MM.1S (cell line): Measurements from ENCODE around the gene PSENEN.

Experiments used
- DNase-seq: peaks from one replicate; pipeline ENCODE4 v3.0.0-alpha.2; 2015
- H2AFZ ChIP-seq: fragments of 300-600 bp; sonication (generic); 2 replicates; pipeline ENCODE4 v1.6.0; 2016; ENCODE audit warnings: antibody characterized with exemption, low read length
- H3F3A ChIP-seq: fragments of 300-600 bp; sonication (generic); 2 replicates; pipeline ENCODE4 v1.6.1; 2016; ENCODE audit warnings: mild to moderate bottlenecking, antibody characterized with exemption, low read length, moderate library complexity, mixed read lengths; ENCODE audit not compliant: insufficient read depth
- H3K27ac ChIP-seq: fragments of 300-600 bp; sonication (generic); 2 replicates; pipeline ENCODE4 v1.5.1; 2016; ENCODE audit warnings: mild to moderate bottlenecking, low read length
- H3K27me3 ChIP-seq: fragments of 300-600 bp; sonication (generic); replicated peaks from 2 replicates; pipeline ENCODE4 v1.6.0; 2016; ENCODE audit warnings: low read length; ENCODE audit not compliant: insufficient read depth
- H3K36me3 ChIP-seq: fragments of 300-600 bp; sonication (generic); replicated peaks from 2 replicates; pipeline ENCODE4 v1.6.1; 2016; ENCODE audit warnings: mild to moderate bottlenecking, low read length, mixed read lengths; ENCODE audit not compliant: insufficient read depth
- H3K4me1 ChIP-seq: fragments of 300-600 bp; sonication (generic); 2 replicates; pipeline ENCODE4 v1.6.1; 2016; ENCODE audit warnings: low read length, mixed read lengths
- H3K4me2 ChIP-seq: fragments of 300-600 bp; sonication (generic); 2 replicates; pipeline ENCODE4 v1.6.0; 2016; ENCODE audit warnings: low read depth, low read length
- H3K4me3 ChIP-seq: fragments of 300-600 bp; sonication (generic); 2 replicates; pipeline ENCODE4 v1.5.1; 2016; ENCODE audit warnings: low read length, mixed read lengths
- H3K79me2 ChIP-seq: fragments of 300-600 bp; sonication (generic); 2 replicates; pipeline ENCODE4 v1.6.1; 2016; ENCODE audit warnings: mixed run types, low read length, mixed read lengths
- H3K9ac ChIP-seq: fragments of 300-600 bp; sonication (generic); 2 replicates; pipeline ENCODE4 v1.6.1; 2016; ENCODE audit warnings: low read length, mixed read lengths
- H3K9me2 ChIP-seq: fragments of 300-600 bp; sonication (generic); replicated peaks from 2 replicates; pipeline ENCODE4 v1.6.1; 2016; ENCODE audit warnings: mild to moderate bottlenecking, low read length, mixed read lengths; ENCODE audit not compliant: insufficient read depth
- H3K9me3 ChIP-seq: fragments of 300-600 bp; sonication (generic); replicated peaks from 2 replicates; pipeline ENCODE4 v1.6.1; 2016; ENCODE audit warnings: mild to moderate bottlenecking, low read length, mixed read lengths; ENCODE audit not compliant: insufficient read depth
- H4K20me1 ChIP-seq: fragments of 300-600 bp; sonication (generic); 2 replicates; pipeline ENCODE4 v1.6.1; 2016; ENCODE audit warnings: mild to moderate bottlenecking, low read length, moderate library complexity, mixed read lengths; ENCODE audit not compliant: insufficient read depth
- CTCF ChIP-seq: fragments of 300-600 bp; sonication (generic); IDR thresholded peaks from 2 replicates; pipeline ENCODE4 v1.5.1; 2016; ENCODE audit warnings: antibody characterized with exemption, low read length, mixed read lengths
- EZH2 ChIP-seq: fragments of 300-600 bp; sonication (generic); optimal IDR thresholded peaks from 2 replicates; pipeline ENCODE3; 2017; ENCODE audit warnings: low read depth, mild to moderate bottlenecking, antibody characterized with exemption, low read length, mixed read lengths
- EZH2phosphoT487 ChIP-seq: fragments of 300-600 bp; sonication (generic); IDR thresholded peaks from 2 replicates; pipeline ENCODE4 v1.6.1; 2018; ENCODE audit warnings: antibody characterized with exemption, low read length

PSENEN gene

DNA sequence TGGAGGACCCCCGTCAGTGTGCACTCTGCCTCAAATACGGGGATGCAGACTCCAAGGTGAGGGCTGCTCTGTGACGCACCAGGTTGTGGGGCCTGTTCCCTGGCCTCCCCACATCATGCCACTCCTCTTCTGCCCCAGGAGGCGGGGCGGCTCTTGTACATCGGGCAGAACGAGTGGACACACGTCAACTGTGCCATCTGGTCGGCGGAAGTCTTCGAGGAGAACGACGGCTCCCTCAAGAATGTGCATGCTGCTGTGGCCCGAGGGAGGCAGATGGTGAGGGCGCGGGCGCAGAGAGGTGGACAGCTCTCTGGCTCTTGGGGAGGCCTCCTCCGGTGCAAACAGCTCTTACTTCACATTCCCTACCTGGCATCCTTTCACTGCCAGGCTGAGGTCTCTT, 16.4 kb upstream of the PSENEN start:
- Histone ChIP-seq H3K27ac (no peak overlapping the region), H3K4me1 (no peaks in the 10 kb centered on the region), H3K9ac (no peak overlapping the region), H4K20me1 (no peaks in the 10 kb centered on the region), H3K36me3 (peaks cover 12% of the 10 kb centered on the region; the same call in 1 of the 2 replicates), H3K9me3 (no peaks in the 10 kb centered on the region), H3K79me2 (no peaks in the 10 kb centered on the region), H3F3A (no peaks in the 10 kb centered on the region), H3K9me2 (no peaks in the 10 kb centered on the region), H3K27me3 (no peaks in the 10 kb centered on the region), H2AFZ (no peak overlapping the region), H3K4me3 (no peak overlapping the region), H3K4me2 (no peak overlapping the region)
- no peak for TF ChIP-seq EZH2
- TF ChIP-seq CTCF = no peak
- TF ChIP-seq EZH2phosphoT487 = no peak
- no peak for DNase-seq

GRCh38 chr19:35729763-35730162, 15.7 kb upstream of the PSENEN start:
- H3K27me3 ChIP-seq = no peaks in the 10 kb centered on the region
- H3K9me2 ChIP-seq = no peaks in the 10 kb centered on the region
- no peaks in the 10 kb centered on the region for H3K4me1 ChIP-seq
- H4K20me1 ChIP-seq = no peaks in the 10 kb centered on the region
- H3F3A ChIP-seq = no peaks in the 10 kb centered on the region
- H3K27ac ChIP-seq = no peak overlapping the region
- no peak overlapping the region for H3K4me3 ChIP-seq
- H3K4me2 ChIP-seq = no peak overlapping the region
- no peak for TF ChIP-seq EZH2
- TF ChIP-seq EZH2phosphoT487 = no peak
- no peak for TF ChIP-seq CTCF
- H3K9me3 ChIP-seq = no peaks in the 10 kb centered on the region
- H3K79me2 ChIP-seq = no peaks in the 10 kb centered on the region
- H3K9ac ChIP-seq = no peak overlapping the region
- no peak for DNase-seq
- no peak overlapping the region for H2AFZ ChIP-seq
- peaks cover 12% of the 10 kb centered on the region; the same call in 1 of the 2 replicates for H3K36me3 ChIP-seq

GRCh38 chr19:35730326-35730725, 15.1 kb upstream of the PSENEN start:
- Histone ChIP-seq H3K4me3 (no peak overlapping the region), H3K4me1 (no peaks in the 10 kb centered on the region), H3K9ac (no peak overlapping the region), H3K36me3 (peaks cover 12% of the 10 kb centered on the region; the same call in 1 of the 2 replicates), H3K9me3 (no peaks in the 10 kb centered on the region), H3K27ac (no peak overlapping the region), H3K79me2 (no peaks in the 10 kb centered on the region), H3K4me2 (no peak overlapping the region), H3K27me3 (no peaks in the 10 kb centered on the region), H3F3A (no peaks in the 10 kb centered on the region), H3K9me2 (no peaks in the 10 kb centered on the region), H2AFZ (no peak overlapping the region), H4K20me1 (no peaks in the 10 kb centered on the region)
- no peak for DNase-seq
- TF ChIP-seq EZH2 (no peak), EZH2phosphoT487 (no peak), CTCF (no peak)
